ENCODE measurements around the gene TBC1D22A. TPM values are rescaled to one million over a fixed set of nuclear protein-coding genes. Genes with fewer than 3 reads are reported as not detected.

TBC1D22A gene
- total RNA-seq, 1 experiment from 2014 or later: 14.3 TPM

DNA sequence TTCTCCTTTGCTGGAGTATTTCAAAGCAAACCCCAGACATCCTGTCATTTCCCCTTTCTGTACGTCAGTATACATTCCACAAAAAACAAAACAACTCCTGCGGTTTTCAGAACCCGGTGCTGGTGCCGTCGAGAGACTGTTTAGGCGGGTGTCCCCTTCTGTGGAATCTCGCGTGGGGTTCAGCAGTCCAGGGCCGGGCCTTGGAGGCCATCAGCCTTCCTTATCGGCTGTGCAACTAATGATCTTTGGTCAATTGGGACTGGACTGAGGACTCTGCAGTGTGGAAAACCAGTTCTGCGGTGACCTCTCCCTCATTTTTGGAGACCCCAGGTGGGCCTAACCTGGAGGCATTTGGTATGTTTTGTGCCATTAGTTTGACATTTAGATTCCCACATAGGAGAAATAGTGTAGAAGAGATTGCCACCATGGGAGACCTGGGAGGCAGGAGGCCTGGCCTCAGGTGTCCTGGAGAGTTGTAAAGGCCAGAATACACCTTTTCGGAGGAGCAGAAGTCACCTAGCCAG, 84.4 kb downstream of the TBC1D22A start:
- H2AFZ ChIP-seq (ENCODE audit: low read length): no peak overlapping the region
- no peak for TF ChIP-seq EZH2 (IDR thresholded peaks at IDR 0.05; ENCODE audit: low read length, unreplicated experiment)
- TF ChIP-seq EZH2phosphoT487 (IDR thresholded peaks at IDR 0.05; ENCODE audit: borderline replicate concordance, low read length): no peak
- TF ChIP-seq, protein P1, sequence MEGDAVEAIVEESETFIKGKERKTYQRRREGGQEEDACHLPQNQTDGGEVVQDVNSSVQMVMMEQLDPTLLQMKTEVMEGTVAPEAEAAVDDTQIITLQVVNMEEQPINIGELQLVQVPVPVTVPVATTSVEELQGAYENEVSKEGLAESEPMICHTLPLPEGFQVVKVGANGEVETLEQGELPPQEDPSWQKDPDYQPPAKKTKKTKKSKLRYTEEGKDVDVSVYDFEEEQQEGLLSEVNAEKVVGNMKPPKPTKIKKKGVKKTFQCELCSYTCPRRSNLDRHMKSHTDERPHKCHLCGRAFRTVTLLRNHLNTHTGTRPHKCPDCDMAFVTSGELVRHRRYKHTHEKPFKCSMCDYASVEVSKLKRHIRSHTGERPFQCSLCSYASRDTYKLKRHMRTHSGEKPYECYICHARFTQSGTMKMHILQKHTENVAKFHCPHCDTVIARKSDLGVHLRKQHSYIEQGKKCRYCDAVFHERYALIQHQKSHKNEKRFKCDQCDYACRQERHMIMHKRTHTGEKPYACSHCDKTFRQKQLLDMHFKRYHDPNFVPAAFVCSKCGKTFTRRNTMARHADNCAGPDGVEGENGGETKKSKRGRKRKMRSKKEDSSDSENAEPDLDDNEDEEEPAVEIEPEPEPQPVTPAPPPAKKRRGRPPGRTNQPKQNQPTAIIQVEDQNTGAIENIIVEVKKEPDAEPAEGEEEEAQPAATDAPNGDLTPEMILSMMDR (conservative IDR thresholded peaks at IDR 0.05; ENCODE audit: low read depth, low read length): no peak
- no peaks in the 10 kb centered on the region for H3K27me3 ChIP-seq (ENCODE audit: low read length)
- ChIA-PET CTCF (no interaction called here), POLR2A (ENCODE audit: unreplicated experiment) (no interaction called here)
- no peaks in the 10 kb centered on the region for H3F3A ChIP-seq (ENCODE audit: low read length, unreplicated experiment)
- intact Hi-C loops (cut with micrococcal nuclease): no loop called here
- no peak overlapping the region for H3K4me2 ChIP-seq (ENCODE audit: low read length)
- H3K27ac ChIP-seq (ENCODE audit: low read length): no peak overlapping the region
- H3K4me3 ChIP-seq (ENCODE audit: low read length): no peak overlapping the region
- no peaks in the 10 kb centered on the region for H4K20me1 ChIP-seq (ENCODE audit: low read length)
- H3K9me3 ChIP-seq (ENCODE audit: low read length): no peaks in the 10 kb centered on the region
- peaks cover 10% of the 10 kb centered on the region for H3K79me2 ChIP-seq (ENCODE audit: low read length)
- DNase-seq: no peak
- no peaks in the 10 kb centered on the region for H3K36me3 ChIP-seq (ENCODE audit: low read depth, low read length)
- BruUV-seq (replicated peaks): no TSS peak
- H3K9ac ChIP-seq (ENCODE audit: low read length): no peak overlapping the region
- no peaks in the 10 kb centered on the region for H3K9me2 ChIP-seq (replicated peaks; ENCODE audit: low read length)
- H3K4me1 ChIP-seq (ENCODE audit: insufficient read depth, low read length): peaks cover 27% of the 10 kb centered on the region
- no peak for ATAC-seq

DNA sequence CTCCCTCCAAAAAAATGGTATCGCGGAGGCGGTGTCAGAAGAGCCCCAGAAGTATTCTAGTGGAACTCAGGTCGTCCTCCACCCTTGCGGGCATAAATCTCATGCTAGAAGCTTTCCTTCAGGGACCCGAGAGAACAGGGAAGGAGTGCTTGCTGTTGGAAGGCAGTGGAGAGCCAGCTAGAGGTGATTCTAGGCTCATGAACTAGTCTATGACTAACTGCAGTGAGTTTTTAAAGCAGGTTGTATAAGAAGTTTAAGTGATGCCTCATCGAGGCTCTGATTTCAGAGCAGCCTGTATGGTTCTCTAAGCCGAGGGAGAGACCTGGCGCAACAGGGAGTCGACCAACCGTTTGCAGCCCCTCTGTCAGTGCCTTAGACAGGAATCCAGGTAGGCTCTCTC, 85.7 kb downstream of the TBC1D22A start:
- H3K9ac ChIP-seq (ENCODE audit: low read length): no peak overlapping the region
- BruUV-seq (replicated peaks): no TSS peak
- no peak overlapping the region for H3K4me3 ChIP-seq (ENCODE audit: low read length)
- ChIA-PET CTCF (no interaction called here), POLR2A (ENCODE audit: unreplicated experiment) (no interaction called here)
- no peaks in the 10 kb centered on the region for H3K36me3 ChIP-seq (ENCODE audit: low read depth, low read length)
- no peaks in the 10 kb centered on the region for H3F3A ChIP-seq (ENCODE audit: low read length, unreplicated experiment)
- H3K4me2 ChIP-seq (ENCODE audit: low read length): peak overlapping the region; percentile 20; the same call in 1 of the 2 replicates
- DNase-seq (peak; percentile 68), ATAC-seq (peak; percentile 59)
- no peaks in the 10 kb centered on the region for H3K27me3 ChIP-seq (ENCODE audit: low read length)
- H3K79me2 ChIP-seq (ENCODE audit: low read length): peaks cover 10% of the 10 kb centered on the region
- TF ChIP-seq, protein P1 (conservative IDR thresholded peaks at IDR 0.05; ENCODE audit: low read depth, low read length): no peak
- no peak for TF ChIP-seq EZH2 (IDR thresholded peaks at IDR 0.05; ENCODE audit: low read length, unreplicated experiment)
- no peak for TF ChIP-seq EZH2phosphoT487 (IDR thresholded peaks at IDR 0.05; ENCODE audit: borderline replicate concordance, low read length)
- no peaks in the 10 kb centered on the region for H3K9me2 ChIP-seq (replicated peaks; ENCODE audit: low read length)
- intact Hi-C loops (cut with micrococcal nuclease): no loop called here
- no peak overlapping the region for H3K27ac ChIP-seq (ENCODE audit: low read length)
- H3K9me3 ChIP-seq (ENCODE audit: low read length): no peaks in the 10 kb centered on the region
- H2AFZ ChIP-seq (ENCODE audit: low read length): no peak overlapping the region
- no peaks in the 10 kb centered on the region for H4K20me1 ChIP-seq (ENCODE audit: low read length)
- peaks cover 27% of the 10 kb centered on the region for H3K4me1 ChIP-seq (ENCODE audit: insufficient read depth, low read length)

DNA sequence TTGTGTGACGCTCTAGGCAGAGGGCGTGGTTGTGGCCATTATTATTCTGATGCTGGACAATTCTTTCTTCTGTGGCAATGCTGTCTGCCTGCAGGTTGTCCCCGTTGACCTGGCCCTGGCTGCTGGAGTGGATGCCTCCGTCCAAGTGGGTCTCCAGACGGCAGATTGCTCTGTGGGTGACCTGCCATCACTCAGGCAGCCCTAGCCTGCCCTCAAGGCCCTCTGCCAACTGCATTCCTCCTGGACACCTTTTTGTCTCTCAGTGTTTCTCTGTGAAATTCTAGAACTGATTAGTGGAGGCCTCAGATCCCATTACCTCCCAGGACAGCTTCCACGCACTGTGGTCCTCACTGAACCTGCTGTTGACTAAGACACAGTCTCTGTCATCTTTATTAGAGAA, 86.7 kb downstream of the TBC1D22A start:
- H3K79me2 ChIP-seq (ENCODE audit: low read length): peaks cover 10% of the 10 kb centered on the region
- no peaks in the 10 kb centered on the region for H3K36me3 ChIP-seq (ENCODE audit: low read depth, low read length)
- no peaks in the 10 kb centered on the region for H3K27me3 ChIP-seq (ENCODE audit: low read length)
- ChIA-PET CTCF (no interaction called here), POLR2A (ENCODE audit: unreplicated experiment) (no interaction called here)
- no peak overlapping the region for H3K9ac ChIP-seq (ENCODE audit: low read length)
- intact Hi-C loops (cut with micrococcal nuclease): no loop called here
- TF ChIP-seq EZH2phosphoT487 (IDR thresholded peaks at IDR 0.05; ENCODE audit: borderline replicate concordance, low read length): no peak
- TF ChIP-seq EZH2 (IDR thresholded peaks at IDR 0.05; ENCODE audit: low read length, unreplicated experiment): no peak
- TF ChIP-seq, protein P1 (conservative IDR thresholded peaks at IDR 0.05; ENCODE audit: low read depth, low read length): no peak
- peaks cover 27% of the 10 kb centered on the region for H3K4me1 ChIP-seq (ENCODE audit: insufficient read depth, low read length)
- no peaks in the 10 kb centered on the region for H3K9me3 ChIP-seq (ENCODE audit: low read length)
- no peak overlapping the region for H2AFZ ChIP-seq (ENCODE audit: low read length)
- H3K4me3 ChIP-seq (ENCODE audit: low read length): no peak overlapping the region
- BruUV-seq (replicated peaks): no TSS peak
- no peaks in the 10 kb centered on the region for H4K20me1 ChIP-seq (ENCODE audit: low read length)
- DNase-seq (no peak), ATAC-seq (no peak)
- H3K27ac ChIP-seq (ENCODE audit: low read length): no peak overlapping the region
- no peak overlapping the region for H3K4me2 ChIP-seq (ENCODE audit: low read length)
- no peaks in the 10 kb centered on the region for H3F3A ChIP-seq (ENCODE audit: low read length, unreplicated experiment)
- H3K9me2 ChIP-seq (replicated peaks; ENCODE audit: low read length): no peaks in the 10 kb centered on the region

Data from PC-3 (cell line).